ENCODE data around the gene CHAT. TPM values are rescaled to one million over a fixed set of nuclear protein-coding genes. Genes with fewer than 3 reads are reported as not detected.

Gene CHAT
- total RNA-seq (1 to 10 TPM in 1 of 2 donors, under 1 TPM in 1; 0.93 to 1.7 TPM), polyA plus RNA-seq (ENCODE audit: insufficient read depth, low read depth, low replicate concordance) (0.75 TPM)
- long read RNA-seq, donor 1: 0 reads
- long read RNA-seq, donor 2: 0 reads

GRCh38 chr10:49613882-49614241 is at the start of gene CHAT:
CHAT (plus strand) TSS chr10:49614037; CDS start chr10:49614190, 153 bp downstream.
- DNase-seq: no peak
- WGBS, 2 donors: 2 to 4% methylated on average over 4 to 10 of the region's 10 CpGs
- intact Hi-C loops (cut with DNase I; ENCODE audit: low total_unique reads): no loop called here

GRCh38 chr10:49564461-49565009 is 49.3 kb upstream of the CHAT start:
- Histone ChIP-seq H3K27ac (no peak overlapping the region), H3K36me3 (ENCODE audit: low read depth, missing control alignments) (no peaks in the 10 kb centered on the region), H3K27me3 (no peaks in the 10 kb centered on the region), H3K4me1 (no peaks in the 10 kb centered on the region), H3K4me3 (no peak overlapping the region), H3K9me3 (no peaks in the 10 kb centered on the region)
- TF ChIP-seq POLR2A (IDR thresholded peaks at IDR 0.05) (no peak), CTCF (IDR thresholded peaks at IDR 0.05) (no peak)
- intact Hi-C loops (cut with DNase I; ENCODE audit: low total_unique reads): no loop called here
- WGBS, 2 donors: 81 to 86% methylated on average over 4 of the region's 4 CpGs
- DNase-seq: no peak

More at GRCh38 chr10:49613882-49614241, at the start of gene CHAT:
- Histone ChIP-seq H3K27ac (no peak within 1 kb of the TSS), H3K27me3 (no peaks in the 10 kb centered on the region), H3K4me1 (peaks cover 5% of the 10 kb centered on the region), H3K9me3 (no peaks in the 10 kb centered on the region), H3K4me3 (no peak within 1 kb of the TSS), H3K36me3 (ENCODE audit: low read depth, missing control alignments) (no peaks in the 10 kb centered on the region)
- TF ChIP-seq CTCF (IDR thresholded peaks at IDR 0.05): no peak

GRCh38 chr10:49567810-49568209 is 46.0 kb upstream of the CHAT start:
- no peak for DNase-seq
- Histone ChIP-seq H3K27me3 (no peaks in the 10 kb centered on the region), H3K4me3 (no peak overlapping the region), H3K36me3 (ENCODE audit: low read depth, missing control alignments) (no peaks in the 10 kb centered on the region), H3K4me1 (no peaks in the 10 kb centered on the region), H3K9me3 (no peaks in the 10 kb centered on the region), H3K27ac (no peak overlapping the region)
- TF ChIP-seq CTCF (IDR thresholded peaks at IDR 0.05) (no peak), POLR2A (IDR thresholded peaks at IDR 0.05) (no peak)
- intact Hi-C loops (cut with DNase I; ENCODE audit: low total_unique reads): no loop called here
- WGBS, 2 donors: 81 to 88% methylated on average over 1 of the region's 1 CpG

GRCh38 chr10:49568235-49568634 is 45.6 kb upstream of the CHAT start:
- intact Hi-C loops (cut with DNase I; ENCODE audit: low total_unique reads): no loop called here
- Histone ChIP-seq H3K27ac (no peak overlapping the region), H3K4me1 (no peaks in the 10 kb centered on the region), H3K36me3 (ENCODE audit: low read depth, missing control alignments) (no peaks in the 10 kb centered on the region), H3K27me3 (no peaks in the 10 kb centered on the region), H3K9me3 (no peaks in the 10 kb centered on the region), H3K4me3 (no peak overlapping the region)
- TF ChIP-seq CTCF (IDR thresholded peaks at IDR 0.05): no peak
- no peak for TF ChIP-seq POLR2A (IDR thresholded peaks at IDR 0.05)
- WGBS, 2 donors: 64 to 75% methylated on average over 2 of the region's 2 CpGs
- no peak for DNase-seq

GRCh38 chr10:49569031-49569631 is 44.7 kb upstream of the CHAT start:
- Histone ChIP-seq H3K9me3 (no peaks in the 10 kb centered on the region), H3K27ac (no peak overlapping the region), H3K36me3 (ENCODE audit: low read depth, missing control alignments) (no peaks in the 10 kb centered on the region), H3K27me3 (no peaks in the 10 kb centered on the region), H3K4me3 (no peak overlapping the region), H3K4me1 (no peaks in the 10 kb centered on the region)
- intact Hi-C loops (cut with DNase I; ENCODE audit: low total_unique reads): no loop called here
- TF ChIP-seq POLR2A (IDR thresholded peaks at IDR 0.05) (no peak), CTCF (IDR thresholded peaks at IDR 0.05) (no peak)
- 58 to 72% methylated on average over 3 of the region's 3 CpGs for WGBS, 2 donors
- no peak for DNase-seq
